Mucosa of descending colon (tissue), 3 donors: ENCODE results near the gene PTGS1. TPM values are rescaled to one million over a fixed set of nuclear protein-coding genes. Genes with fewer than 3 reads are reported as not detected.

Source experiments
- ATAC-seq: fragments of 200-7000 bp; cut with Tn5 transposase; one replicate; pipeline ENCODE4 v1.9.1; 2020; ENCODE audit warnings: mild to moderate bottlenecking, moderate library complexity
- DNase-seq, 3 donors: peaks; one replicate each; pipeline ENCODE4 v3.0.0-alpha.2; 2020
- H3K36me3 ChIP-seq: fragments of 200-600 bp; one replicate; pipeline ENCODE4 v1.8.0; 2021; ENCODE audit warnings: low read depth, mild to moderate bottlenecking
- H3K4me1 ChIP-seq: fragments of 200-600 bp; one replicate; pipeline ENCODE4 v1.8.0; 2021; ENCODE audit warnings: low read depth, mild to moderate bottlenecking
- H3K4me3 ChIP-seq: fragments of 200-600 bp; one replicate; pipeline ENCODE4 v1.8.0; 2021; ENCODE audit warnings: mild to moderate bottlenecking
- H3K9me3 ChIP-seq: fragments of 200-600 bp; one replicate; pipeline ENCODE4 v1.8.0; 2021; ENCODE audit warnings: mild to moderate bottlenecking
- intact Hi-C, 2 donors: fragments of 100-400 bp; cut with DNase I in 1 of 2; cut with micrococcal nuclease in 1 of 2; formaldehyde crosslinking; loops; one replicate each; pipeline versions ENCODE4 v1.11.0 to v1.11.1; 2022; cut with DNase I, micrococcal nuclease
- total RNA-seq, 3 donors: library from RNA; stranded (reverse); fragmentation: NEBNext Ultra II Directional in 2 of 3; extraction: Animal tissue kit (Norgen Biotek cat#: 25700) in 2 of 3; gene quantifications; one replicate each; pipeline versions ENCODE4 v1.2.1 to v1.2.4, GENCODE V29; 2021 to 2023
- TF ChIP-seq, protein P1 (sequence below): fragments of 200-600 bp; IDR thresholded peaks from one replicate; pipeline ENCODE4 v1.8.0; 2022; ENCODE audit warnings: antibody characterized with exemption, mild to moderate bottlenecking
- donor health status: DM: no; HTN: no; CAD: no; lungs with moderate emphysema.
- donor health status: DM: no; HTN: no; CAD: no.
- donor health status: DM: no; HTN: yes; CAD: no.

PTGS1 gene
- total RNA-seq, 3 donors from 2014 or later, result 8.8 to 192 (median 15.3) TPM

DNA sequence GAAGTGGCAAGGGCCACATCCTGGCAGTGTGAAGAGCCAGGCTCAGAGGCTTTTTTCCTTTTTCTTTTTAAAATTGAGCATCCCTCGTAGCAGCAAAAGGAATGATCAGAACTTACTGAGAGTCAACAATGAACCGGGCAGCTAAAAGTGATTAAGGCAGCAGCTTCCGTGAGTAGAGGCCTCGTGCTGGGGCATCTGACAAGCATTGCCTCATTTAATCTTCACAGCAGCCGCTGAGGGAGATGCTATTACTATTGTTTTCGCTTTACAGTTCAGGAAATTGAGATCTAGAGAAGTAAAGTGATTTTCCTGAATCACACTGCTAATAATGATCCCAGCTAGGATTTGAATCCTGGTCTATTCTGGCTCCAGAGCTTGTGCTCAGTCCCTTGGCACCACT is 30.7 kb upstream of the PTGS1 start:
- intact Hi-C loops, result no loop called here
- ATAC-seq, result no peak
- TF ChIP-seq, protein P1, sequence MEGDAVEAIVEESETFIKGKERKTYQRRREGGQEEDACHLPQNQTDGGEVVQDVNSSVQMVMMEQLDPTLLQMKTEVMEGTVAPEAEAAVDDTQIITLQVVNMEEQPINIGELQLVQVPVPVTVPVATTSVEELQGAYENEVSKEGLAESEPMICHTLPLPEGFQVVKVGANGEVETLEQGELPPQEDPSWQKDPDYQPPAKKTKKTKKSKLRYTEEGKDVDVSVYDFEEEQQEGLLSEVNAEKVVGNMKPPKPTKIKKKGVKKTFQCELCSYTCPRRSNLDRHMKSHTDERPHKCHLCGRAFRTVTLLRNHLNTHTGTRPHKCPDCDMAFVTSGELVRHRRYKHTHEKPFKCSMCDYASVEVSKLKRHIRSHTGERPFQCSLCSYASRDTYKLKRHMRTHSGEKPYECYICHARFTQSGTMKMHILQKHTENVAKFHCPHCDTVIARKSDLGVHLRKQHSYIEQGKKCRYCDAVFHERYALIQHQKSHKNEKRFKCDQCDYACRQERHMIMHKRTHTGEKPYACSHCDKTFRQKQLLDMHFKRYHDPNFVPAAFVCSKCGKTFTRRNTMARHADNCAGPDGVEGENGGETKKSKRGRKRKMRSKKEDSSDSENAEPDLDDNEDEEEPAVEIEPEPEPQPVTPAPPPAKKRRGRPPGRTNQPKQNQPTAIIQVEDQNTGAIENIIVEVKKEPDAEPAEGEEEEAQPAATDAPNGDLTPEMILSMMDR, result no peak

GRCh38 chr9:122342323-122343050 is 28.3 kb upstream of the PTGS1 start:
- TF ChIP-seq, protein P1, result no peak
- Histone ChIP-seq H3K4me1 (peaks cover 2% of the 10 kb centered on the region), H3K4me3 (no peak overlapping the region), H3K36me3 (no peaks in the 10 kb centered on the region), H3K9me3 (no peaks in the 10 kb centered on the region)
- ATAC-seq (no peak), DNase-seq (no peak)
- intact Hi-C loops, result no loop called here

More for the DNA sequence above, 30.7 kb upstream of the PTGS1 start:
- Histone ChIP-seq H3K36me3 (no peaks in the 10 kb centered on the region), H3K4me1 (no peaks in the 10 kb centered on the region), H3K9me3 (no peaks in the 10 kb centered on the region), H3K4me3 (no peak overlapping the region)
- no peak for DNase-seq

GRCh38 chr9:122346478-122347347 is 24.1 kb upstream of the PTGS1 start:
- no peaks in the 10 kb centered on the region for H3K36me3 ChIP-seq
- H3K9me3 ChIP-seq, result no peaks in the 10 kb centered on the region
- H3K4me1 ChIP-seq, result peaks cover 14% of the 10 kb centered on the region
- intact Hi-C loops, result no loop called here
- ATAC-seq (peak; percentile 66), DNase-seq (peak in 2 of 3 donors; percentile 48 to 66)
- TF ChIP-seq, protein P1, result no peak
- H3K4me3 ChIP-seq, result no peak overlapping the region

DNA sequence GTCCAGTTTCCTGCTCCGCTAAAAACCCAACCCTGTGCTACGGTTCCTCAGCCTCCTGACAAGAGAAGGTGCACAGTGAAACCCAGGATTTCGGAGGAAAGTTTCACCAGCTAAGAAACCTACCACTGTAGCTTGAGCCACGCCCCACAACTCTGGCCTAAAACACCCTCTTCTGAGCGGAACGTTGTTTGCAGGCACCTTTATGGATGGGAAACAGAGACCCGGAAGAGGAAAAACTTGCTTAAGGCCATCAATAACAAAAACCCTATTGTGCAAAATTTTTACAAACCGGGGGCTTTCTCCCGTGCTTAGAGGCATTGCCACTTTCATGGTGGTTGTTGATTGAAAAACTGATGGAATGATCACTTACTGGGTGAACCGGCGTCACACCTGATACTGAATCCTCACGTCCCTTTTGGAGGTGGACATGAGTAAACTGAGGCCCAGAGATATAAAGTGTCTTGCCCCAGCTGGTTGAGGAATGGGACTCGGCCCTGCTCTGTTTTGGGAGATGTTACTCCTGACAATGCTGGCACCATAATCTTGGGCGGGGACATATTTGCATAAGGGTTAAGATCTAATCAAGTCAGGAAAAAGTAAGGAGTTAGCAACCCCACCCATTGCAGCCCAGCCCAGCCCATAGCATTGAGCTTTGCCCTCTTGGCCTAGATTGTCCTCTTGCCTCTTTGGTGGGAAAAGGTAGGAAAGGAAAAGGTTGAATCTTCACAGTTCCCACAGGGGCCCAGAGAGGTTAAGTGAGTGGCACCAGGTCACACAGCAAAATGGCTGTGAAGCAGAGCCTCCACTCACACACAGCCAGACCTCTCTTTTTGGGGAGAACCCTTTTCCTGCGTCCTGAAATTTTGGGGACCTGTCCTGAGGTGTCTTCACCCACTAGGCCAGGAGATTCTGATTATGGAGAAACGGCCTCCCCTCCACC is 23.2 kb upstream of the PTGS1 start:
- Histone ChIP-seq H3K36me3 (no peaks in the 10 kb centered on the region), H3K4me1 (peaks cover 14% of the 10 kb centered on the region), H3K4me3 (no peak overlapping the region), H3K9me3 (no peaks in the 10 kb centered on the region)
- intact Hi-C loops, result no loop called here
- TF ChIP-seq, protein P1, result no peak
- ATAC-seq (peak; percentile 70), DNase-seq (peak in 2 of 3 donors; percentile 60 to 76)

GRCh38 chr9:122348288-122348777 is 22.5 kb upstream of the PTGS1 start:
- no peak for ATAC-seq
- no peak for DNase-seq
- H3K36me3 ChIP-seq, result no peaks in the 10 kb centered on the region
- TF ChIP-seq, protein P1, result no peak
- peaks cover 14% of the 10 kb centered on the region for H3K4me1 ChIP-seq
- intact Hi-C loops, result no loop called here
- no peaks in the 10 kb centered on the region for H3K9me3 ChIP-seq
- no peak overlapping the region for H3K4me3 ChIP-seq
